C4-2B (cell line): ENCODE data around the gene EXD3.

Source experiments
- CTCF ChIP-seq: fragments of 450-650 bp; conservative IDR thresholded peaks from 2 replicates; pipeline ENCODE4 v1.5.1; 2017; ENCODE audit warnings: mild to moderate bottlenecking
- ZFX ChIP-seq: fragments of 450-650 bp; IDR thresholded peaks from 2 replicates; pipeline ENCODE4 v1.6.1; 2017

DNA sequence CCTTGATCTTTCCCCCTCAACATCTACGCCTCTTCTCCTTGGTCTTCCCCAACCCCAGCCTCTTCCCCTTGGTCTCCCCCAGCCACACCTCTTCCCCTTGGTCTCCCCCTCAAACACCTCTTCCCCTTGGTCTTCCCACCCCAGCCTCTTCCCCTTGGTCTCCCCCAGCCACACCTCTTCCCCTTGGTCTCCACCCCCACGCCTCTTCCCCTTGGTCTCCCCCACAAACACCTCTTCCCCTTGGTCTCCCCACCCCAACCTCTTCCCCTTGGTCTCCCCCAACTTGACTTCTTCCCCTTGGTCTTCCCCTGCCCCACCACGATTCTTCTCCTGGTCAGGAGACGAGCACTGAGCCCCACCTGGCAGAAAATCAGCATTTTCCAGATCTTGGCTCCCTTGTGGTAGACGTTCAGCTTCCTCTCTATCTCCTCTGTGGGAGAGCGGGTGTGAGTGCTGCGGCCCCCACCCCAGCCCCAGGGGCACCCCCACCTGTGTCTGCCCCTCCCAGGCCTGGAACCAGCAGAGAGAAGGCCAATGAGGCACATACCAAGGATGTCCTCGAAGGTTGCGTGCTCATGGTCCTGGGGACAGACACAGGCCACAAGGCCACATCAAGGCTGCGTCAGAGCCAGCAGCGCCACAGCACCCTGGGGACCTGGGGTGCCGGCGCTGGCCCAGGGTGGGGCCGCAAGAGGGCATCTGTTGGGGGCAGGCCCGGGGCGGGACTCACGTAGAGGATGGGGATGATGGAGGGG, 29.2 kb upstream of the EXD3 start:
- TF ChIP-seq CTCF (no peak), ZFX (no peak)
